Right lobe of liver (tissue), 6 donors: ENCODE results near the gene RARRES2. TPM values are rescaled to one million over a fixed set of nuclear protein-coding genes. Genes with fewer than 3 reads are reported as not detected.

ENCODE experiments used
- ATAC-seq, 4 donors: fragments of 200-7000 bp; cut with Tn5 transposase; one replicate each; pipeline ENCODE4 v1.9.1; 2020; ENCODE audit warnings: mild to moderate bottlenecking in 4 of 4, moderate library complexity in 4 of 4
- DNase-seq, 3 donors: peaks; one replicate each; pipeline ENCODE4 v3.0.0-alpha.2; 2020
- H3K27ac ChIP-seq, 3 donors: fragments of 200-600 bp; one replicate each; pipeline ENCODE4 v1.8.0; 2022
- H3K27me3 ChIP-seq, 2 donors: fragments of 200-600 bp; one replicate each; pipeline ENCODE4 v1.8.0; 2022
- H3K36me3 ChIP-seq, 4 donors: fragments of 200-600 bp; sonication (generic) in 1 of 4; one replicate each; pipeline versions ENCODE4 v1.5.1 to v1.8.0; 2017 to 2022; ENCODE audit warnings: control low read depth in 1 of 4
- H3K4me1 ChIP-seq, 4 donors: fragments of 200-600 bp; sonication (generic) in 1 of 4; one replicate each; pipeline versions ENCODE4 v1.5.1 to v1.8.0; 2017 to 2022; ENCODE audit warnings: control low read depth in 1 of 4
- H3K4me3 ChIP-seq, 3 donors: fragments of 200-600 bp; one replicate each; pipeline ENCODE4 v1.8.0; 2022
- H3K9me3 ChIP-seq, 4 donors: fragments of 200-600 bp; sonication (generic) in 1 of 4; one replicate each; pipeline versions ENCODE4 v1.5.1 to v1.8.0; 2017 to 2022; ENCODE audit warnings: control low read depth in 1 of 4
- CTCF ChIP-seq, 4 donors: fragments of 200-600 bp in 3 of 4; fragments of 450-650 bp in 1 of 4; IDR thresholded peaks; one replicate each; pipeline versions ENCODE4 v1.5.1 to v1.8.0; 2016 to 2022; ENCODE audit warnings: antibody characterized with exemption in 4 of 4, mild to moderate bottlenecking in 2 of 4
- POLR2A ChIP-seq: fragments of 450-650 bp; IDR thresholded peaks from one replicate; pipeline ENCODE4 v1.6.1; 2017; ENCODE audit warnings: antibody characterized with exemption, mild to moderate bottlenecking
- WGBS: methylation state at CpG from one replicate; pipeline ENCODE4 v1.1.6; 2018; ENCODE audit warnings: low coverage, low lambda C conversion rate; ENCODE audit not compliant: insufficient coverage; ENCODE audit errors: missing lambda C conversion rate; 5-methylcytosine and 5-hydroxymethylcytosine counted together
- intact Hi-C, 2 donors: fragments of 100-400 bp; cut with DNase I; formaldehyde crosslinking; loops; one replicate each; pipeline versions ENCODE4 v1.11.2 to v1.14.1; 2022
- total RNA-seq, 6 experiments: library from RNA; depleted of rRNA in 2 of 6; stranded (reverse); fragments of >200 nt in 2 of 6; fragmentation: NEBNext Ultra II Directional in 3 of 6; extraction: Animal tissue kit (Norgen Biotek cat#: 25700) in 3 of 6; gene quantifications; one replicate each; pipeline versions ENCODE4 v1.1.0 to v1.2.4, GENCODE V29; 2016 to 2023
- donor health status: DM: no; HTN: yes; CAD: no.
- donor health status: DM: no; HTN: no; CAD: no.
- donor health status: DM: no; HTN: no; CAD: no.
- donor health status: DM: no; HTN: yes; CAD: no.
- donor health status: DM: no; HTN: yes; CAD: no.

Gene RARRES2
- total RNA-seq, 6 experiments from 2014 or later: 552 to 948 (median 788) TPM

- TF ChIP-seq CTCF (IDR thresholded peaks at IDR 0.05) (no peak), POLR2A (no peak)
- DNase-seq (no peak), ATAC-seq (no peak)
- no peaks in the 10 kb centered on the region for H3K27me3 ChIP-seq
- WGBS: 60% methylated on average over 1 of the region's 4 CpGs
- H3K4me3 ChIP-seq: no peak overlapping the region
- H3K9me3 ChIP-seq: no peaks in the 10 kb centered on the region
- intact Hi-C loops: no loop called here
- H3K4me1 ChIP-seq: peaks cover 0 to 54% (median 19%) of the 10 kb centered on the region in 4 donors
- H3K27ac ChIP-seq: no peak overlapping the region
- peaks cover 0 to 28% (median 10%) of the 10 kb centered on the region in 4 donors for H3K36me3 ChIP-seq
Measured at GRCh38 chr7:150374026-150374425, 32.6 kb upstream of the RARRES2 start.

GRCh38 chr7:150373049-150373801, 31.8 kb upstream of the RARRES2 start:
- no peak for DNase-seq
- ATAC-seq: no peak
- Histone ChIP-seq H3K9me3 (no peaks in the 10 kb centered on the region), H3K27me3 (no peaks in the 10 kb centered on the region), H3K27ac (no peak overlapping the region), H3K36me3 (peaks cover 0 to 28% (median 10%) of the 10 kb centered on the region in 4 donors), H3K4me1 (peaks cover 0 to 50% (median 17%) of the 10 kb centered on the region in 4 donors), H3K4me3 (no peak overlapping the region)
- TF ChIP-seq CTCF (IDR thresholded peaks at IDR 0.05) (no peak), POLR2A (no peak)
- intact Hi-C loops: no loop called here
- 57% methylated on average over 7 of the region's 21 CpGs for WGBS

GRCh38 chr7:150372271-150373048, 31.0 kb upstream of the RARRES2 start:
- WGBS: 92% methylated on average over 35 of the region's 79 CpGs
- Histone ChIP-seq H3K4me1 (peaks cover 0 to 47% (median 17%) of the 10 kb centered on the region in 4 donors), H3K9me3 (no peaks in the 10 kb centered on the region), H3K4me3 (no peak overlapping the region), H3K36me3 (peaks cover 0 to 28% (median 10%) of the 10 kb centered on the region in 4 donors), H3K27ac (no peak overlapping the region), H3K27me3 (no peaks in the 10 kb centered on the region)
- no peak for TF ChIP-seq POLR2A
- no peak for TF ChIP-seq CTCF (IDR thresholded peaks at IDR 0.05)
- ATAC-seq (no peak), DNase-seq (no peak)
- intact Hi-C loops: no loop called here

- Histone ChIP-seq H3K27ac (no peak overlapping the region), H3K9me3 (no peaks in the 10 kb centered on the region), H3K36me3 (peaks cover 0 to 28% (median 10%) of the 10 kb centered on the region in 4 donors), H3K4me1 (peaks cover 0 to 46% (median 18%) of the 10 kb centered on the region in 4 donors), H3K27me3 (no peaks in the 10 kb centered on the region), H3K4me3 (no peak overlapping the region)
- no peak for ATAC-seq
- TF ChIP-seq CTCF (IDR thresholded peaks at IDR 0.05) (no peak), POLR2A (no peak)
- DNase-seq: no peak
- intact Hi-C loops: no loop called here
- WGBS: 100% methylated on average over 4 of the region's 30 CpGs
Measured at GRCh38 chr7:150371996-150372270, 30.5 kb upstream of the RARRES2 start.
